Progenitor cell of endocrine pancreas (in vitro differentiated cells): ENCODE measurements around the gene EXOC6B. TPM values are rescaled to one million over a fixed set of nuclear protein-coding genes. Genes with fewer than 3 reads are reported as not detected.
A peak's percentile ranks its signal among the peaks of the same experiment; 100 is the strongest.

Experiments
- DNase-seq: peaks from one replicate; pipeline ENCODE4 v3.0.0; 2021; ENCODE audit warnings: low spot score; ENCODE audit not compliant: unreplicated experiment
- H3K27ac Mint-ChIP-seq: 2 replicates; pipeline ENCODE4 v1.8.0; 2021; ENCODE audit warnings: mild to moderate bottlenecking, moderate library complexity, mixed read lengths
- H3K27me3 Mint-ChIP-seq: 2 replicates; pipeline ENCODE4 v1.8.0; 2021; ENCODE audit warnings: mixed read lengths
- H3K36me3 Mint-ChIP-seq: 2 replicates; pipeline ENCODE4 v1.8.0; 2022; ENCODE audit warnings: mixed read lengths; ENCODE audit not compliant: insufficient read depth
- H3K4me1 Mint-ChIP-seq: 2 replicates; pipeline ENCODE4 v1.8.0; 2021; ENCODE audit warnings: low read depth, mixed read lengths
- H3K4me3 Mint-ChIP-seq: 2 replicates; pipeline ENCODE4 v1.8.0; 2021; ENCODE audit warnings: low read depth, mild to moderate bottlenecking, moderate library complexity, mixed read lengths
- H3K9me3 Mint-ChIP-seq: 2 replicates; pipeline ENCODE4 v1.8.0; 2021; ENCODE audit warnings: low read depth, mixed read lengths
- total RNA-seq: library from RNA; stranded (reverse); gene quantifications from 2 replicates; pipeline ENCODE4 v1.2.1, GENCODE V29; 2021
- TF ChIP-seq, protein P1 (sequence below): fragments of 200-600 bp; sonication (generic); IDR thresholded peaks from one replicate; pipeline ENCODE4 v1.5.0; 2021; ENCODE audit warnings: antibody characterized with exemption, mild to moderate bottlenecking; ENCODE audit not compliant: unreplicated experiment

EXOC6B gene
- total RNA-seq, 1 donor from 2014 or later: 71.9 TPM

GRCh38 chr2:72367530-72368225 lies 458.2 kb downstream of the EXOC6B start:
- Mint-ChIP-seq H3K27me3 (no peaks in the 10 kb centered on the region), H3K9me3 (peaks cover 18% of the 10 kb centered on the region), H3K36me3 (peaks cover 28% of the 10 kb centered on the region), H3K4me1 (peaks cover 11% of the 10 kb centered on the region), H3K27ac (no peak overlapping the region), H3K4me3 (no peak overlapping the region)
- TF ChIP-seq, protein P1, sequence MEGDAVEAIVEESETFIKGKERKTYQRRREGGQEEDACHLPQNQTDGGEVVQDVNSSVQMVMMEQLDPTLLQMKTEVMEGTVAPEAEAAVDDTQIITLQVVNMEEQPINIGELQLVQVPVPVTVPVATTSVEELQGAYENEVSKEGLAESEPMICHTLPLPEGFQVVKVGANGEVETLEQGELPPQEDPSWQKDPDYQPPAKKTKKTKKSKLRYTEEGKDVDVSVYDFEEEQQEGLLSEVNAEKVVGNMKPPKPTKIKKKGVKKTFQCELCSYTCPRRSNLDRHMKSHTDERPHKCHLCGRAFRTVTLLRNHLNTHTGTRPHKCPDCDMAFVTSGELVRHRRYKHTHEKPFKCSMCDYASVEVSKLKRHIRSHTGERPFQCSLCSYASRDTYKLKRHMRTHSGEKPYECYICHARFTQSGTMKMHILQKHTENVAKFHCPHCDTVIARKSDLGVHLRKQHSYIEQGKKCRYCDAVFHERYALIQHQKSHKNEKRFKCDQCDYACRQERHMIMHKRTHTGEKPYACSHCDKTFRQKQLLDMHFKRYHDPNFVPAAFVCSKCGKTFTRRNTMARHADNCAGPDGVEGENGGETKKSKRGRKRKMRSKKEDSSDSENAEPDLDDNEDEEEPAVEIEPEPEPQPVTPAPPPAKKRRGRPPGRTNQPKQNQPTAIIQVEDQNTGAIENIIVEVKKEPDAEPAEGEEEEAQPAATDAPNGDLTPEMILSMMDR: no peak
- no peak for DNase-seq

GRCh38 chr2:72363406-72363805 lies 462.4 kb downstream of the EXOC6B start:
- no peak for DNase-seq
- no peak overlapping the region for H3K27ac Mint-ChIP-seq
- H3K9me3 Mint-ChIP-seq: peaks cover 3% of the 10 kb centered on the region
- peaks cover 5% of the 10 kb centered on the region for H3K36me3 Mint-ChIP-seq
- TF ChIP-seq, protein P1: no peak
- H3K4me3 Mint-ChIP-seq: no peak overlapping the region
- peaks cover 11% of the 10 kb centered on the region for H3K4me1 Mint-ChIP-seq
- no peaks in the 10 kb centered on the region for H3K27me3 Mint-ChIP-seq

- DNase-seq: no peak
- no peaks in the 10 kb centered on the region for H3K27me3 Mint-ChIP-seq
- H3K36me3 Mint-ChIP-seq: peaks cover 7% of the 10 kb centered on the region
- peaks cover 11% of the 10 kb centered on the region for H3K4me1 Mint-ChIP-seq
- no peak overlapping the region for H3K4me3 Mint-ChIP-seq
- H3K27ac Mint-ChIP-seq: no peak overlapping the region
- TF ChIP-seq, protein P1: no peak
- no peaks in the 10 kb centered on the region for H3K9me3 Mint-ChIP-seq
Measured at GRCh38 chr2:72362733-72363132, 463.1 kb downstream of the EXOC6B start.

DNA sequence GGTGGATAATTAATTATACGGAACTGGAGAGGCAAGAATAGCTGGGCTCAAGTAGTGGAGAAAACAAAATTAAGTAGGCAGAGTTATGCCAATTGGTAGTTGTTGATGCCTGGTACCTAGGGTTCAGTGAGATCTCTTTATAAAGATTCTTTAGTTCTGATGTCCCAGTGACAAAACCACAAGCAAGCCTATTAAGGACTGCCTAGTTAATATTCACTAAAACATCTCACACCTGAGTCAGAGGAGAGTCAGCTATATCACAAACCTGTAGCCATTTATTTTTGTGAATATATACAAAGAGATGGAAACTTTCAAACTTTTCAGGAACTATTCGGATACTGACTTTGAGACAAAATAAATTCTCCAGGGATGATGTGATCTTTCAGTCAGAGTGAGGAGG lies 464.3 kb downstream of the EXOC6B start:
- peaks cover 7% of the 10 kb centered on the region for H3K36me3 Mint-ChIP-seq
- TF ChIP-seq, protein P1: no peak
- H3K27me3 Mint-ChIP-seq: no peaks in the 10 kb centered on the region
- H3K27ac Mint-ChIP-seq: peak overlapping the region; percentile 18
- H3K4me3 Mint-ChIP-seq: no peak overlapping the region
- DNase-seq: no peak
- peaks cover 11% of the 10 kb centered on the region for H3K4me1 Mint-ChIP-seq
- no peaks in the 10 kb centered on the region for H3K9me3 Mint-ChIP-seq

- H3K9me3 Mint-ChIP-seq: no peaks in the 10 kb centered on the region
- H3K36me3 Mint-ChIP-seq: peaks cover 7% of the 10 kb centered on the region
- no peak overlapping the region for H3K27ac Mint-ChIP-seq
- H3K4me1 Mint-ChIP-seq: peaks cover 11% of the 10 kb centered on the region
- H3K27me3 Mint-ChIP-seq: no peaks in the 10 kb centered on the region
- TF ChIP-seq, protein P1: no peak
- no peak overlapping the region for H3K4me3 Mint-ChIP-seq
- DNase-seq: no peak
Measured at GRCh38 chr2:72361042-72361441, 464.8 kb downstream of the EXOC6B start.
